Esophagus muscularis mucosa (tissue), 4 donors: ENCODE results near the gene AFF2. TPM values are rescaled to one million over a fixed set of nuclear protein-coding genes. Genes with fewer than 3 reads are reported as not detected.

Source experiments
- DNase-seq: peaks from one replicate; pipeline ENCODE4 v3.0.0-alpha.2; 2017; ENCODE audit errors: extremely low spot score
- H3K27ac ChIP-seq, 4 donors: fragments of 200-600 bp; sonication (generic); replicated peaks in 1 of 4; 1 replicate in 3 of 4; 2 replicates in 1 of 4; pipeline ENCODE4 v1.5.1; 2016 to 2019; ENCODE audit warnings: mild to moderate bottlenecking in 1 of 4
- H3K27me3 ChIP-seq, 4 donors: fragments of 200-600 bp; sonication (generic); one replicate each; pipeline versions ENCODE4 v1.5.1 to v1.6.0; 2016 to 2019
- H3K36me3 ChIP-seq, 4 donors: fragments of 200-600 bp; sonication (generic); one replicate each; pipeline ENCODE4 v1.5.1; 2016 to 2019
- H3K4me1 ChIP-seq, 4 donors: fragments of 200-600 bp; sonication (generic); one replicate each; pipeline ENCODE4 v1.5.1; 2016 to 2019
- H3K4me3 ChIP-seq, 4 donors: fragments of 200-600 bp; sonication (generic); 1 replicate in 2 of 4; 2 replicates in 2 of 4; pipeline ENCODE4 v1.5.1; 2016 to 2019; ENCODE audit warnings: mild to moderate bottlenecking in 4 of 4, moderate library complexity in 1 of 4
- H3K9me3 ChIP-seq, 4 donors: fragments of 200-600 bp; sonication (generic); 1 replicate in 3 of 4; 2 replicates in 1 of 4; pipeline ENCODE4 v1.5.1; 2016 to 2019
- EP300 ChIP-seq: sonication (generic); formaldehyde crosslinking; IDR thresholded peaks from one replicate; pipeline ENCODE4 v1.6.1; 2017; ENCODE audit warnings: antibody characterized with exemption
- POLR2A ChIP-seq: fragments of 450-650 bp; IDR thresholded peaks from one replicate; pipeline ENCODE4 v1.6.1; 2017; ENCODE audit warnings: antibody characterized with exemption, moderate library complexity, mild to moderate bottlenecking, low read depth
- POLR2AphosphoS5 ChIP-seq, 2 donors: sonication (generic); formaldehyde crosslinking; IDR thresholded peaks; one replicate each; pipeline ENCODE4 v1.6.1; 2017; ENCODE audit warnings: antibody characterized with exemption in 2 of 2
- WGBS: methylation state at CpG from one replicate; pipeline ENCODE4 v1.1.5; 2018; 5-methylcytosine and 5-hydroxymethylcytosine counted together
- intact Hi-C: fragments of 100-400 bp; cut with DNase I; formaldehyde crosslinking; loops from one replicate; pipeline ENCODE4 v1.15.1; 2023
- total RNA-seq, 4 donors: library from RNA; depleted of rRNA; stranded (reverse); fragments of >200 nt; gene quantifications; one replicate each; pipeline versions ENCODE4 v1.1.0 to v1.2.1, GENCODE V29; 2016
- TF ChIP-seq, protein P1 (sequence below), 3 experiments: fragments of 200-600 bp in 2 of 3; fragments of 450-650 bp in 1 of 3; sonication (generic) in 2 of 3; IDR thresholded peaks; one replicate each; pipeline ENCODE4 v1.5.1; 2017 to 2019; ENCODE audit warnings: antibody characterized with exemption in 3 of 3, mild to moderate bottlenecking in 2 of 3, moderate library complexity in 1 of 3

The AFF2 gene
- total RNA-seq, 4 donors from 2014 or later, result 3.8 to 10.8 (median 6.8) TPM

DNA sequence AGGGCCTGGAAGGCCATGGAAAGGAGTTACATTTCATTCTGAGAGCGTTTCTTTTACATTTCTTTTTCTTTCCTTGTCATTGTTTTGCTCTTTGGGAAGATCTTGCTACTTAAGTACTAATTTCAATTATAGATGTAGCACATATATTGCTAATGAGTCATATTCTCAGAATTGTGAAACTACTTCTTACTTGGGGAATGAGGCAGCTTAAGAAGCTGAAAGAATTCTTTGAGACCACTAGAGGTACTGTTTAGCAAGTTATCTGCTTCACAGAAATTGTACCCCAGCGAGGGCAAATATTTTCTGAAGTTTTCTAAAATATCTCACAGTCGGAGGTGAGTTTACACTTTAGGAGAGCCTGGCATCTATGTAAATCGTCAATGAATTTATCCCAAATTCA is 100.6 kb downstream of the AFF2 start:
- Histone ChIP-seq H3K36me3 (no peaks in the 10 kb centered on the region), H3K4me1 (no peaks in the 10 kb centered on the region), H3K27ac (no peak overlapping the region), H3K4me3 (no peak overlapping the region), H3K27me3 (no peaks in the 10 kb centered on the region), H3K9me3 (no peaks in the 10 kb centered on the region)
- DNase-seq, result no peak
- intact Hi-C loops, result no loop called here
- TF ChIP-seq POLR2A (no peak), EP300 (no peak), POLR2AphosphoS5 (IDR thresholded peaks at IDR 0.05) (no peak)
- TF ChIP-seq, protein P1, sequence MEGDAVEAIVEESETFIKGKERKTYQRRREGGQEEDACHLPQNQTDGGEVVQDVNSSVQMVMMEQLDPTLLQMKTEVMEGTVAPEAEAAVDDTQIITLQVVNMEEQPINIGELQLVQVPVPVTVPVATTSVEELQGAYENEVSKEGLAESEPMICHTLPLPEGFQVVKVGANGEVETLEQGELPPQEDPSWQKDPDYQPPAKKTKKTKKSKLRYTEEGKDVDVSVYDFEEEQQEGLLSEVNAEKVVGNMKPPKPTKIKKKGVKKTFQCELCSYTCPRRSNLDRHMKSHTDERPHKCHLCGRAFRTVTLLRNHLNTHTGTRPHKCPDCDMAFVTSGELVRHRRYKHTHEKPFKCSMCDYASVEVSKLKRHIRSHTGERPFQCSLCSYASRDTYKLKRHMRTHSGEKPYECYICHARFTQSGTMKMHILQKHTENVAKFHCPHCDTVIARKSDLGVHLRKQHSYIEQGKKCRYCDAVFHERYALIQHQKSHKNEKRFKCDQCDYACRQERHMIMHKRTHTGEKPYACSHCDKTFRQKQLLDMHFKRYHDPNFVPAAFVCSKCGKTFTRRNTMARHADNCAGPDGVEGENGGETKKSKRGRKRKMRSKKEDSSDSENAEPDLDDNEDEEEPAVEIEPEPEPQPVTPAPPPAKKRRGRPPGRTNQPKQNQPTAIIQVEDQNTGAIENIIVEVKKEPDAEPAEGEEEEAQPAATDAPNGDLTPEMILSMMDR (IDR thresholded peaks at IDR 0.05), result no peak
- WGBS, result 58% methylated on average over 4 of the region's 4 CpGs

DNA sequence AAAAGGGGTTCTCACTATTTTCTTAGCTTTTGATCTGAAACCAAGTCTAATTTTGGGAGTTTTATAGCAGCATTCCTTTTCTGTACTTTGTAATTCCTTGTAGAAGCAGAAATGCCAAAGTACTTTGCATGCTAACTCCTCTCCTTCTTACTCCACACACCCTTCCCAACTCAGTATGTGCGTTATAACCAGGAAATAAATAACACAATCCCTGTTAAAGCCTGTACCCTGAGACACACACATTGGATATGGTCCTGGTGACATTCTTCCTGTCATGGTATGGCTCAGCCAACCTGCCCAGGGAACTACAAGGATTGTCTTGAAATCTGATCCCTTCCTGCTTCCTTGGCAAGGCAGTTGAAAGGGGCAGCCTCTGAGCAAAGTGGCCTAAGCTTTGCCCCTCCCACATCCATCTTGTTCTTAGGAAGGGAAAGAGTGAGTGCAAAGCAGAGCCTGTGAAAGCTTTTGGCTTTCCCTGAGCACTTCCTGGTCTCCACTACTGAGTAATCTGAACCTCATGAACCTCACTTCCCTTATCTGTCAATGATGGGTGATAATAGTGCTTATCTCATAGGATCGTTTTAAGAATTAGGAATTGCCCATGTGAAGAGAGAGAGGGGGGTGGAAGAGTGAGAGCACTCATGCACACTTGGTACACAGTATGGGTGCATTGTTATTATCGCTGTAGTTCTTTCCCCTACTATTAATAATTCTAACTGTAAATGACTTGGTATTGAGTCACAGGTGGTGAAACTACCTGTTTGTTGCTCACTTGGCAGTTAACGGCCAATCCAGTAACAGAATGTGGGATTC is 109.3 kb downstream of the AFF2 start:
- Histone ChIP-seq H3K27ac (no peak overlapping the region), H3K4me1 (no peaks in the 10 kb centered on the region), H3K4me3 (no peak overlapping the region), H3K9me3 (no peaks in the 10 kb centered on the region), H3K27me3 (no peaks in the 10 kb centered on the region), H3K36me3 (no peaks in the 10 kb centered on the region)
- TF ChIP-seq POLR2A (no peak), POLR2AphosphoS5 (IDR thresholded peaks at IDR 0.05) (no peak), EP300 (no peak)
- TF ChIP-seq, protein P1 (IDR thresholded peaks at IDR 0.05), result no peak
- 58% methylated on average over 4 of the region's 4 CpGs for WGBS
- DNase-seq, result no peak
- intact Hi-C loops, result no loop called here

DNA sequence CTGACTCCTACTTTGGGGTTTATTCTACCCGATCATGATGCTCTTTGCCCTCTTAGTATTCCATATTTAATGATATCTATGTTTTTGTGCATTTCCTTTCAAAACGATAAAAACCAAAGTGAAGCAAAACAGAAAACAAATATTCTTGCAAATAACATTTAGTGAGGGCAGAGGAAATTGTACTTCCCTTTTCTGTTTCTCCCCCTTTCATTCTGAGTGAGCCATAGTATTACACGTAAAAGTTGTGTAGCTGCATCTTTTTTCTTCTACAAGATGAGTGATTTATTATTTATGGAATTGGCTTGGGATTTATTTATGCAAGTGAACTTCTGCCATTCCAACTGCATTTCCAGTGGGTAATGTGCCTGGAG is 109.9 kb downstream of the AFF2 start:
- no peak for DNase-seq
- Histone ChIP-seq H3K27ac (no peak overlapping the region), H3K36me3 (no peaks in the 10 kb centered on the region), H3K4me1 (no peaks in the 10 kb centered on the region), H3K4me3 (no peak overlapping the region), H3K27me3 (no peaks in the 10 kb centered on the region), H3K9me3 (no peaks in the 10 kb centered on the region)
- intact Hi-C loops, result no loop called here
- 58% methylated on average over 3 of the region's 3 CpGs for WGBS
- TF ChIP-seq, protein P1 (IDR thresholded peaks at IDR 0.05), result no peak
- no peak for TF ChIP-seq EP300

DNA sequence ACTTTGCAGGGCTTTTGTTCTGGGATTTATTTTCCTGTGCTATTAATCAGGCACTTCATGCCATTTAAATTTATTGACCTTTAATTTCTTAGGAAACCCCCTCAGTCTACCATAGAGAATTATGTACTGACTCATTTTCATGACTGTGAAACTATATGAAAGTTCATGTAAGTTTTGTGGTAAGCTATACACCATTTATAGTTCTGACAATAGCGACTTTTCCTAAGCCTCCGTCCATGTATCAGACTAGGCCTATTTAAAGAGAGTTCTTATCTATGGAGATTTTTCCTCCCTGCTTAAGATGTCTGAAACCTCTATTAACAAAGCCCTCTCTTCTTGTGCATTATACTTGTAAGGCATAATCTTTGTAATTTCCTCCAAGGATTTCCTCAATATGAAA is 111.6 kb downstream of the AFF2 start:
- no peak overlapping the region for H3K4me3 ChIP-seq
- no peaks in the 10 kb centered on the region for H3K4me1 ChIP-seq
- TF ChIP-seq POLR2AphosphoS5 (IDR thresholded peaks at IDR 0.05), result no peak
- DNase-seq, result no peak
- H3K9me3 ChIP-seq, result no peaks in the 10 kb centered on the region
- H3K27me3 ChIP-seq, result no peaks in the 10 kb centered on the region
- intact Hi-C loops, result no loop called here
- no peak overlapping the region for H3K27ac ChIP-seq
- no peaks in the 10 kb centered on the region for H3K36me3 ChIP-seq
- 67% methylated on average over 2 of the region's 2 CpGs for WGBS

DNA sequence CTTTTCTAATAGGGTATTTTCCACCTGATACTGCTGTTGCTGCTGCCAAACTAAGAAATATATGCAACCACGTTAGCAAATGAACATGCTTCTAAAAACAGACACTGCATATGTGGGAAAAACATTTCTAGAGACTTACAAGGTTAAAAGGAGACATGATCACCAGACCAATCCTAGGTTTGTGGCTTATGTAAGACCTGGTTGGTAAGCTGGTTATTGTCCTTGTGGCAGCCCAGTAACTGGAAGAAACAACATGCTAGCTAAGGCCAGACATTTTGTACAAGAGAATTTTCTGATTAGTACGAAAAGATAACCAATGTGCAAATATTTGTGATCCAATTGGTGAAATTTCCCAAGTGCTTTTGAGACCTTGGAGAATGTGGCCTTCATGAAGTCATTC is 112.0 kb downstream of the AFF2 start:
- 45% methylated on average over 2 of the region's 2 CpGs for WGBS
- H3K4me3 ChIP-seq, result no peak overlapping the region
- H3K36me3 ChIP-seq, result no peaks in the 10 kb centered on the region
- no peaks in the 10 kb centered on the region for H3K4me1 ChIP-seq
- no peaks in the 10 kb centered on the region for H3K27me3 ChIP-seq
- no peak for TF ChIP-seq POLR2AphosphoS5 (IDR thresholded peaks at IDR 0.05)
- TF ChIP-seq EP300, result no peak
- TF ChIP-seq, protein P1 (IDR thresholded peaks at IDR 0.05), result no peak
- TF ChIP-seq POLR2A, result no peak
- intact Hi-C loops, result no loop called here
- no peak overlapping the region for H3K27ac ChIP-seq
- no peak for DNase-seq
- no peaks in the 10 kb centered on the region for H3K9me3 ChIP-seq
